Dermis lymphatic vessel endothelial cell (primary cell): ENCODE results near the gene UCP2. TPM values are rescaled to one million over a fixed set of nuclear protein-coding genes. Genes with fewer than 3 reads are reported as not detected.

ENCODE experiments used
- total RNA-seq: library from RNA; depleted of rRNA; stranded (reverse); fragments of >200 nt; gene quantifications from 2 replicates; pipeline ENCODE4 v1.2.1, GENCODE V29; 2014

Gene UCP2, protein sequence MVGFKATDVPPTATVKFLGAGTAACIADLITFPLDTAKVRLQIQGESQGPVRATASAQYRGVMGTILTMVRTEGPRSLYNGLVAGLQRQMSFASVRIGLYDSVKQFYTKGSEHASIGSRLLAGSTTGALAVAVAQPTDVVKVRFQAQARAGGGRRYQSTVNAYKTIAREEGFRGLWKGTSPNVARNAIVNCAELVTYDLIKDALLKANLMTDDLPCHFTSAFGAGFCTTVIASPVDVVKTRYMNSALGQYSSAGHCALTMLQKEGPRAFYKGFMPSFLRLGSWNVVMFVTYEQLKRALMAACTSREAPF
- 1.3 and 2.1 TPM in 2 replicates for total RNA-seq

DNA sequence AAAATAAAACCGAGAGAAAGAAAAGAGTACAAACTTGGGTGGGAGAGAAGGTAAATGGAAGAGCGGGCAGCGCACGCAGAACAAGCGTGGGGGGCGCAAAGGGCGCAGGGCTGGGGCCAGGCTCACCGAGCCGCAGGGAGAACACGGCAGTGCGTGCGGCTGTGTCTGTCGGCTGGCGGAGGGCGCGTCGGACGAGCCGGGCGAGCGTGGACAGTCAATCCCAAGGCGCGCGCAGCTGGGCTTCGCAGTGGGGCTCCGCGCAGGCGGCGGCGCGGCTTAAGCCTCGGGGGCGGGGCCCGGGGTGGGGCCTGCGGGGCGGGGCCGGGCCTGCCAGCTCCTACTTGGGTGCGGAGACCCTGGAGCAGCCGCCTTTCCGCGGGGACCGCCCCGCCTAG lies at the start of gene UCP2:
Gene UCP2, minus strand, starts transcription at position 249 of the 395 bp plus-strand sequence. CDS start 4,465 bp downstream, outside the sequence.

DNA sequence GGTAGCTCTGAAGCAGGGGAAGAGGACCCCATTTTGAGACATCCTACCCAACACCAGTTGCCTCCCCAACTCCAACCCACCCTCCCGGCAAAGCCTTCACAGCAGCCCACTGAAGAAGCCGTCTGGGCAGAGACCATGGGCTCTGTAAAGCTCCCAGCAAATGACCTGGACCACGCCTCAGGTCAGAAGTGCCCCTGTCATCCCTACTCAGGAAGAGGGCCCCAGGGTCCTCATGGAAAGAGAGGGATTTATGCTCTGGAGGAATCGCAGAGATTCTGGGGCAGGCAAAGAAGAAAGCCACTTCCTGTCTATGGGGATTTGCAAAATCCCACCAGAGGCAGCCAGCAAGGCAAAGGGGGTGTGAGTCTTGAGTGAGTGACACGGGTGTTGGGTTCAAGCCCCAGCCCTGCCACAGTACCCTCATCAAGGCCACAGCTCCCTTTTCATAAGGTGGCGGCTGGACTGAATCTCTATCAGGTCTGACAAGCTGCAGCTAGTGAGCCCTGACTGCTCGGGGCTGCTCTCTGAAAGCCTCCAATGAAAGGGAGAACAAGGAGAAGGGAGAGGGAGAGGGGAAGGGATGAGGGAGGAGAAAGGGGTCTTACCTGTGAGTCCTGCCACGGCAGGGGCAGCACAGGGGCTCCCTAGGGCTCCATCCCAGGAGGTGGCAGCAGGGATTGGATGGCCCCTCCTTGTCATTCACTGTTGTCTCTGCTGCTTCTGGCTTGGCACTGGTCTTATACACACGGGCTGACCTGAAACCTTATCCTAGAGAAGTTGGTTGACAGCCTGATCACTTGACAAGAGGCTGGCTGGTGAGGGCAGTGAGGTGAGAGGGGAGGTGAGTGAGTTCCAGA lies 26.0 kb upstream of the UCP2 start, which contains the start of gene UCP3:
Gene UCP3, minus strand, starts transcription at position 713 of the 857 bp plus-strand sequence. CDS start 2,043 bp downstream, outside the sequence.

DNA sequence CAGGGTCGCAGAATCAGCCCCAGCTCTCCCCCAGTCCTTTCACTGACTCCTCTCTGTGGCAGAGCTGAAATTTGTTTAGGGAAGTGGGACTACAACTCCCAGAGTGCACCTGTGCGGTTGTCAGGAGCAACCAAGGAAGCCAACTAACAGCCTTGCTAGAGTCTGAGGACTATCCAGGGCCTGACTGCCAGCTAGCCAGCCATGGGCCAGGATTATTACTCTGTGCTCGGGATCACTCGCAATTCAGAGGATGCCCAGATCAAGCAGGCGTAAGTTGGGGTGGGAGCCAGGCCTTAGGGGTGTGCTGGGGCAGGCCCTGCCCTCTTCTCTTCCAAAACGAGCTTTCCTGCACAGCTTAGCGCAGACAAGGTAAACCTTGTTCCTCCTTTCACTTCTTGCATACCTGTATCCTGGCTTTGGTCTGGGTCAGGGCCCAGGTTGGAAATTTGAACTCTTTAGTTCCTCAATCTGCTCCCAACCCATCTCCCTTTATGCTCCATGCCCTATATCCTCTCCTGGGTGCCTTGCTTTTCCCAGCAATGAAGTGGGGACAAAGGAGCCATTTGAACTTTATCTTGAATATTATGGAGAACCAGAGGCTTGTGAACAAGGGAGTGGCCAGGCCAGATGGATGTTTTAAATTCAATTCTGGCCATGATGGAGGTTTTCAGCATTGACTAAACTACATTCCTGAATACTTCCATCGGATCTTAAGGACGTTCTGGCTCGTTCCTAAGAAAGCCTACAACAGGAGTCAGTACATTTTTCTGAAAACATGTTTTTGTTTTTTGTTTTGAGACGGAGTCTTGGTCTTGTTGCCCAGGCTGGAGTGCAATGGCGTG lies 31.6 kb downstream of the UCP2 start, which contains the start of gene DNAJB13:
Gene DNAJB13, plus strand, starts transcription at position 158 of the 842 bp plus-strand sequence. Its CDS starts 44 bp downstream, at position 202.

Other genes starting within 250 kb of the UCP2 start
- 104 and 109 TPM in 2 replicates for gene RAB6A, start 221.8 kb downstream of the UCP2 start, total RNA-seq
- gene MRPL48, start 195.0 kb downstream of the UCP2 start, total RNA-seq, result 23.6 and 33.3 TPM in 2 replicates
- 39.1 and 42.5 TPM in 2 replicates for gene COA4, start 106.0 kb downstream of the UCP2 start, total RNA-seq
- gene PAAF1, start 105.8 kb downstream of the UCP2 start, total RNA-seq, result 5.2 and 6.6 TPM in 2 replicates
- not detected in 2 replicates for gene DNAJB13, start 31.8 kb downstream of the UCP2 start, total RNA-seq
- gene UCP3, start 26.2 kb upstream of the UCP2 start, total RNA-seq, result 0.22 and 0.26 TPM in 2 replicates
- gene C2CD3, start 188.2 kb upstream of the UCP2 start, total RNA-seq, result 7.8 and 11.0 TPM in 2 replicates
- 18.4 and 21.0 TPM in 2 replicates for gene PPME1, start 188.4 kb upstream of the UCP2 start, total RNA-seq